Testis (tissue), 2 donors: ENCODE measurements around the gene ASTL.

Source experiments
- POLR2A ChIP-seq: fragments of 450-650 bp; IDR thresholded peaks from one replicate; pipeline ENCODE4 v1.6.1; 2017; ENCODE audit warnings: antibody characterized with exemption, mild to moderate bottlenecking, moderate library complexity
- TF ChIP-seq, protein P1 (sequence below), 3 experiments: fragments of 450-650 bp in 2 of 3; fragments of 200-600 bp in 1 of 3; sonication (generic) in 1 of 3; IDR thresholded peaks; one replicate each; pipeline ENCODE4 v1.5.1; 2016 to 2019; ENCODE audit warnings: antibody characterized with exemption in 3 of 3, mild to moderate bottlenecking in 2 of 3, moderate library complexity in 1 of 3

DNA sequence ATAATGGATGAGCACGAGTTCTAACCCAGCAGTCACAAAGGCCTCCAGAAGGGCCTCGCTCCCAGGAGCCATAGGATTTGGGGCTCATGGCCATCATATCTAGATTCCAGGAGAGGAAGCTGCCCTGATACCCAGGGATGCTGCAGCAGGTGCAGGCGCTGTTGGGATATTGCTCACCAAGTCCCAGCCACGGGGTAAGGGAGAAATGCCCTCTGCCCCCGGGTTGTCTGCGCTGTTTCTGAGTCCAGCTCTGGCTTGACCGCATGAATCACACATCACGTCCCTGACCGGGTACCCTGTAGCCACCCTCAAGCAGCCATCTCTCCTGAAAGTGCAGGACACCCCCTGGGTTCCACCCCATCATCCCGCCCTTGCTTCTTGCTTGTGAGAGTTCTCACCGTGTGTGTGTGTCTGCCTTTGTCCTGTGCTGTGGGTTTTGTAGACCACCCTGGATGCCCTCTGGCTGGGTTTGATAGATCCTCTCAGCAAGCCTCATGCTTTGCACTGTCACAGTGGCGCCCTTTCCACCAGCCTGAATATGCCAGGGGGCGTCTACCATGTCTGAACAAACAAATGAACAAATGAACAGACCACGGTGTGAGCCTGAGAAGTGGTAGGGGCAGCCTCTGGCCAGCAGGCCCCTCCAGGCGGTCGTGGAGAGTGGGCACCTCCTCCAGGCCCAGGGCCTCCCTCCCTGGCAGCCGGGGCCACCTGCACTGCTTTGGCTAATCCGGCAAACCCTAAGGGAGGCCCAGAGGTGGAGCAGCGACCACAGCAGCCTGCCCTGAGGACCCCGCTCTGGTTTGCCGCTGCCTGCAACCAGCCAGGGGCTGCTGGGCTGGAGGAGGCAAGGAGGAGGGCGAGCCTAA lies 54.1 kb downstream of the ASTL start:
- TF ChIP-seq, protein P1, sequence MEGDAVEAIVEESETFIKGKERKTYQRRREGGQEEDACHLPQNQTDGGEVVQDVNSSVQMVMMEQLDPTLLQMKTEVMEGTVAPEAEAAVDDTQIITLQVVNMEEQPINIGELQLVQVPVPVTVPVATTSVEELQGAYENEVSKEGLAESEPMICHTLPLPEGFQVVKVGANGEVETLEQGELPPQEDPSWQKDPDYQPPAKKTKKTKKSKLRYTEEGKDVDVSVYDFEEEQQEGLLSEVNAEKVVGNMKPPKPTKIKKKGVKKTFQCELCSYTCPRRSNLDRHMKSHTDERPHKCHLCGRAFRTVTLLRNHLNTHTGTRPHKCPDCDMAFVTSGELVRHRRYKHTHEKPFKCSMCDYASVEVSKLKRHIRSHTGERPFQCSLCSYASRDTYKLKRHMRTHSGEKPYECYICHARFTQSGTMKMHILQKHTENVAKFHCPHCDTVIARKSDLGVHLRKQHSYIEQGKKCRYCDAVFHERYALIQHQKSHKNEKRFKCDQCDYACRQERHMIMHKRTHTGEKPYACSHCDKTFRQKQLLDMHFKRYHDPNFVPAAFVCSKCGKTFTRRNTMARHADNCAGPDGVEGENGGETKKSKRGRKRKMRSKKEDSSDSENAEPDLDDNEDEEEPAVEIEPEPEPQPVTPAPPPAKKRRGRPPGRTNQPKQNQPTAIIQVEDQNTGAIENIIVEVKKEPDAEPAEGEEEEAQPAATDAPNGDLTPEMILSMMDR (IDR thresholded peaks at IDR 0.05): no peak
- TF ChIP-seq POLR2A: no peak
